GM18505 (cell line): ENCODE results near the gene ZAP70.

Experiments used
- ATAC-seq: cut with Tn5 transposase; IDR thresholded peaks from one replicate; pipeline ENCODE4 v1.9.1; 2021; ENCODE audit not compliant: unreplicated experiment
- POLR2A ChIP-seq: IDR thresholded peaks from 4 replicates; pipeline ENCODE4 v1.6.1; 2011; ENCODE audit warnings: borderline replicate concordance; ENCODE audit not compliant: insufficient read depth, insufficient read length; ENCODE audit errors: extremely low read depth

ZAP70 gene

DNA sequence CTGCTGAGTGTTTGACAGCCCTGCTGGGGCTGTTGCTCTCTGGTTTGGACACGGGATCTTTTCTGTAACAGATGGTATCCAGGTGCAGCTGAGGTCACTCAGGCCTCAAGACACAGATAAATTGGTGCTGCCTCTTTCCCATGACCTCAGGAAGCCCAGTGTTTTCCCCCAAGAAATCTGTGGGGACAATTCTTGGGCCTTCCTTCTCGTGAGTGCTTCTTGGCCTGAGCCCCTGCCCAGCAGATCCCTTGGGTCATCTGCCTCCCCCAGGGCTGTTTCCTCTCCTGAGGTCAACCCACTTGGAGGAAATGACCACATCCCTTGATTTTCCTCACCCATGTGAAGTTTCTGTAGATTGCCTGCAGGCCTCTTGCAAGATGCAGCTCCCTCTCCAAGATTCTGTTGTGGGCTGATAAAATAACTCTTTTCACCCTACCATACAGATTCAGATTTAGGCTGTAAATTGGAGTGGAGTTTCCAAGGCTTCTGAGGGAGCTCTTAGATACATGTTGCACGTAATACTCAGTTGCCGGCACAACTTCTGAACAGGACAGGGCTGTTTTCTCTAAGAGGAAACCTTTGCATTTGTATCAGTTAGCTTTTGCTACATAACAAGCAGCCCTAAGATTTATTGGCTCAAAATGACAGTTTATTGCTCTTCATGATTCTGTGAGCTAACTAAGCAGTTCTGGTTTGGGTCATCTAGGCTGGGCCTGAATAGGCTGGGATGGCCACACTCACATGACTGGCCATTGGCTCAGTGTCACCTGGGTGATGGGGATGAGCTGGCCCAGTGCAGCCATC, 13.1 kb downstream of the ZAP70 start:
- no peak for ATAC-seq
- TF ChIP-seq POLR2A = no peak

DNA sequence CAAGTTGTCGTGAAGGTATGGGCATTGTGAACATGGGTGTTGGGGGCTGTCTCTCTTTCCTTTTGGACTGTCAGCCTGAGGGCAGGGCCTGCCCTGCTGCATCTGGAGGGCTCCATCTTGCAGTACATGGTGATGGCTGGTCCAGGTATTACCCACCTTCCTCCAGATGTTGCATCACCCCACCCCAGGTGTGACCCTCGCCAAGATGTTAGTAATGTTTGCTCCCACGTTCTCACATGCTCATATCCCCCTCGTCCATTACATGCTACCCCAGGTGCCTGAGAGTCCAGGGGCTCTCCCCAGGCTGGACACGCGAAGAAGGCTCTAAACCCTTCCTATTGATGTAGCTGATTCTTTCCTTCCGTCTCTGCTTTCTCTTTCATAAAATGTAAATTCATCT, 13.9 kb downstream of the ZAP70 start:
- ATAC-seq = no peak
- no peak for TF ChIP-seq POLR2A

DNA sequence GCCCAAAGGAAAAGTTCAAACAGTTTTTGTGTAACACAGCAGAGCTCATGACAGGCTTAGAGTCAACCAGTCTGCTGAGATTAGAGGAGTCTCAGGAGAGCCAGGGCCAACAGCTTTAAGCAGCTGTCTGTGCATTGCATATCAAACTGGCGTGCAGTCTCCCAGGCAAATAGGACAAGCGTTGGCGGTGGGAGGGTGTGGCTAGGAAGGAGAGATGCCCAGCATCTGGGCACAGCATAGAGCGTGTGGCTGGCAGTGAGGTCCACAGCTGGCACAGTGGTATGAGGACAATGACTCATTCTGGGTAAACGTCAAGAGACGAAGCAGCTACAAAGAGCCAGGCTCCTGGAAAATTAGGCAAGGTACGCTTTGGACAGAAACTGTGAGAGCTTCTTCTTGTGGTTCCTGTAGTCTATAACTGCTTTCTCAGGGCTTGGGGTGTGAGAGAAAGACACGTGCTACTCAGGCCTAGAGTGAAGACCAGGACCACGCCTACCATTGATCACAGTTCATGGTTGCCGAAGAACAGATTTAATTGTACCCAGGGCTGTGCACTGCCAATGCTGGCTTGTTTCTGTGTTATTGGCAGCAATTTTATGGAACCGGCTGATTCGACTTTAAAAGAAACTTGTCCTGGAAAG, 14.8 kb downstream of the ZAP70 start:
- TF ChIP-seq POLR2A = no peak
- ATAC-seq = no peak

DNA sequence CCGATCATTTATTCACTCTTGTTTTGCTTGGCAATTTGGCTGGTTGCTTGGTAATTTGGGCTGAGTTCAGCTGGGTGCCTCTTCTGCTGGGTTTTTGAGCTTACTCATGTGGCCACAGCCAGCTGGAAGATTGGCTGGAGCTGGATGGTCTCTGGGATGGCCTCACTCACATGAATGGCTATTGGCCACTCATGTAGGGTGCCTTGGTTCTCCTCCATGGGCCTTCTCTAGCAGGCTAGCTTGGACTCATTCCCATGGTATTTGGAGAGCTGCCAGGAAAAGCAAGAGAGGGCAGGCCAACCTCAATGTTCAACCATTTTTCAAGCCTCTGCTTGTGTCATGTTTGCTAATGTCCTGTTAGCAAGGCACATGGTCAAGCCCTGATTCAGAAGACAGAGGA, 16.9 kb downstream of the ZAP70 start:
- TF ChIP-seq POLR2A = no peak
- ATAC-seq = no peak

DNA sequence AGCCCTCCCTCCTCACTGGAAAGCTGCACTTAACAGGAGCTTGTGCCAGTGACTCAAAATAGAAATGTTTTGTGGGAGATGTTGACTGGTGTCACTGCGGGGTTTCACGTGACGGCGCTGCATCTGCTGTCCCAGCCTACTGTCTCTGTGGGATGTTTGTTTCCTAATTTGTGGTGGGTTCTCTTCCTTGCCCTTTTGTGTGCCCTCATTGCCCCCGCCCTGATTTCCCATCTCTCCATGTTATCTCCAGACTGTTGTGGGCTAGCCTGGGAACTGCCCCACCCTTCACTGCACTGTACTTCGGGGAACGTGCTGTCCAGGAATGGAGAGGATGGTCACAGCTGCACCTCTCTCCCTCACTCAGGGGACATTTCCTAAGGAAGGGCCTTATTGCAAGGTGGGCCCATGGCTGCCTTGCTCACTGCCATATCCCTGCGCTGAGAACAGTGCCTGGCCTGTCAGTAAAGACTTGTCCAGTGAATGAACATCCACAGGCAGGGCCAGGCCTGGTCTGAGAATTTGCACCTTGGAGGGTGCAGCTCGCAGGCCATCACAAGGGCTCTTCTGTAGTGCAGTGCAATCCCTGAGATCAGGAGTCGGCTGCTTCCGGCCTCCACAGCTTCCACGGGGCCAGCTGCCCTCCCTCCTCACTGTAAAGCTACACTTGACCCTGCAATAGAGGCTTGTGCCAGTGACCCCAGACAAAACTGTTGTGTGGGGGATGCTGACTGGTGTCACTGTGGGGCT, 18.1 kb downstream of the ZAP70 start:
- no peak for TF ChIP-seq POLR2A
- ATAC-seq = no peak

DNA sequence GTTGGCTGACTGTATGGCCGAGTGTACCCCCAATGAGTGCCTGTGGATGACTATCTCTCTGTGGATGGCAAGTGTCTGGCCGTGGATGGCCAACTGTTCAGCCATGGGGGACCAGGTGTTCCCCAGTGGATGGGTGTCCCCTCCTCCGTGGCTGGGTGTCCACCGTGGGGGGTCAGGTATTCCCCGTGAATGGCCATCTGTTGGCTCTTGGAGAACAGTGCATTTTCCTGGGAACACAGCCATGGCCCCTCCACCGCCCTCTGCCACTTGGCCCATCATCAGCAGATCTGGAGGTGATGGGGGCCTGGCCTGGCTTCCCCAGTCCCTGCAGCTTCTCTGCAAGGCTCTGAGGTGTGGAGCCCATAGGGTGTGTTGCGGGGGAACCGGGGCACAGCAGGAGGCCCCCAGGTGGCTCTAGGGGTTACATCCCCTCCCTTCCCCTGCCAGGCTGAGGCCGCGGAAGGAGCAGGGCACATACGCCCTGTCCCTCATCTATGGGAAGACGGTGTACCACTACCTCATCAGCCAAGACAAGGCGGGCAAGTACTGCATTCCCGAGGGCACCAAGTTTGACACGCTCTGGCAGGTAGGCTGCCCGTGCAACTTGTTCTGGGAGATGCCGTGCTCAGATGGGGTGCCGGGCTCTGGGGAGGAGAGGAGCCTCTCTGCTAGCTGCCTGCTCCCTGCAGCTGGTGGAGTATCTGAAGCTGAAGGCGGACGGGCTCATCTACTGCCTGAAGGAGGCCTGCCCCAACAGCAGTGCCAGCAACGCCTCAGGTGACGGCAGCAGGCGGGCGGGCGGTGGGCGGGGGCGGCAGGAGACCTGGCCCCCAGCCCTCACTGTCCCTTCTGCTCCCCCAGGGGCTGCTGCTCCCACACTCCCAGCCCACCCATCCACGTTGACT, 19.3 kb downstream of the ZAP70 start:
- ATAC-seq = no peak
- no peak for TF ChIP-seq POLR2A

DNA sequence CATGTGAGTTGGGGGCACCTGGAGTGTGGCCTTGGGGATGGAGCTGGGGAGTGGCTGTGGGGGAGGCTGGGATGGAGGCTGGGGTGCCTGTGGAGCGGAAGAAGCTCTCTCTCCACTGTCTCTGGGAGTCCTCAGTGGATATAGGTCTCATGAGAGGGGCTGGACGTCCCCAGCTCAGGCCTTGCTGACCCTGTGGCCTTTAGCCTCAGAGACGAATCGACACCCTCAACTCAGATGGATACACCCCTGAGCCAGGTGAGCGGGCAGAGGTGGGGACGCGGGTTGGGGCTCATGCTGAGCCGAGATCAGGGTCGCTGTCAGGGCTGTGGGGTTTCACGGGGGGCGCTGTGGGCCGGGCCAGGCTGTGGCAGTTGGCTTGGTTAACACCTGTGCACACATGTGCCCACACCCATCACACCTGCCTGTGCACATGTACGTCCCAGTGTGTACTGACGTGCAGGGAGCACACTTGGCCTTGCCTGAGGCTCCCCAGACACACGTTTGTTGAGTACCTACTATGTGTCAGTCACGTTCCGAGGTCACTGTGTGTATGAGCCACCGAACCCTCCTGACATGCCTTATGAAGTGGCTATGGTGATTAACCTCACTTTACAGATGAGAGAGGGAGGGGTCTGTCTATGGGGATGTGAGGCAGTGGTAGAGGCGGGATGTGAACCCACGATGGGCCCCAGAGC, 20.1 kb downstream of the ZAP70 start:
- TF ChIP-seq POLR2A = no peak
- ATAC-seq = no peak

DNA sequence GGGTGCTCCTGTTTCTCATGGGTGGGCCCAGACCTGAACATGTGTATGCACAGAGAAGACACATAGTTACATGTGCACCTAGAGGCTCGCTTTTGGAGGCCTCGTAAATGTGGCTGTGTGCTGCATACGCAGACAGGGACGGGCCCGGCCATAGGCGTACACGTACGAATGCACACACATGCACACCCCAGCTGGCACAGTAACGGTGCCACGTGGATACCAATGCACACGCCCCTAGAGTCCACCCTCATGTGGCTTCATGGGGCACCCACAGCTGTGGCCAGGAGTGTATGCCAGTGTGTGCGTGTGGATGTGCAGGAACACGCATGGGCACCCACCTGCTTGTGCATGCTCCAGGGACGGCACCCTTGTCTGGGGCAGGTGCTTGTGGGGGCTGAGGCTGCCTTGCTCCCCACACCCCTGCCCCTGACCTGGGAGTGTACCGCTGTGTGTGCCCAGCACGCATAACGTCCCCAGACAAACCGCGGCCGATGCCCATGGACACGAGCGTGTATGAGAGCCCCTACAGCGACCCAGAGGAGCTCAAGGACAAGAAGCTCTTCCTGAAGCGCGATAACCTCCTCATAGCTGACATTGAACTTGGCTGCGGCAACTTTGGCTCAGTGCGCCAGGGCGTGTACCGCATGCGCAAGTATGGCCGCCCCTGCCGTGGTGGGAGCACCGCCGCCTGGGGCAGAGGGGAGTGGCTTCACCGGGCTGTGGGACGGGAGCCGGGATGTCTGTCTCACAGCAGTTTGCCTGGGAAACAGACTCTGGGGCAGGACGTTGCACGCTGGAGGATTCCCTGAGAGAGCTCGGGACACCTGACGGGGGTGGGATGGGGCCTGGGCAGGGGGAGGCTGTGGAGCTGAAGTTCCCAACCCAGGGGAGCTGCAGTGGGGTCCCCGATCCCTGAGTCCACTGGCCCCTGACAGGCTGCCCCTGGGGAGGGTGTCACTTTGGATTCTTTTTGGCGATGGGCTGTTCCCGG, 21.0 kb downstream of the ZAP70 start:
- TF ChIP-seq POLR2A = no peak
- no peak for ATAC-seq

DNA sequence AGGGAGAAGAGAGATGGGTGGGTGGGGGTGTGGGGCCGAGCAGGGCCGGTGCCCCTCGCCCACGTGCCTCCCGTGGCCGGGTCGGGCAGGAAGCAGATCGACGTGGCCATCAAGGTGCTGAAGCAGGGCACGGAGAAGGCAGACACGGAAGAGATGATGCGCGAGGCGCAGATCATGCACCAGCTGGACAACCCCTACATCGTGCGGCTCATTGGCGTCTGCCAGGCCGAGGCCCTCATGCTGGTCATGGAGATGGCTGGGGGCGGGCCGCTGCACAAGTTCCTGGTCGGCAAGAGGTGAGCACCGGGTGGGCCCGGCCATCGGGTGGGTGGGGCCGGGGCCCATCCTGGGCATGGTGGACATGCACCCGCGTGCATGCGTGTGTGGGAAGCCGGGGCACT, 21.8 kb downstream of the ZAP70 start:
- no peak for ATAC-seq
- TF ChIP-seq POLR2A = no peak

DNA sequence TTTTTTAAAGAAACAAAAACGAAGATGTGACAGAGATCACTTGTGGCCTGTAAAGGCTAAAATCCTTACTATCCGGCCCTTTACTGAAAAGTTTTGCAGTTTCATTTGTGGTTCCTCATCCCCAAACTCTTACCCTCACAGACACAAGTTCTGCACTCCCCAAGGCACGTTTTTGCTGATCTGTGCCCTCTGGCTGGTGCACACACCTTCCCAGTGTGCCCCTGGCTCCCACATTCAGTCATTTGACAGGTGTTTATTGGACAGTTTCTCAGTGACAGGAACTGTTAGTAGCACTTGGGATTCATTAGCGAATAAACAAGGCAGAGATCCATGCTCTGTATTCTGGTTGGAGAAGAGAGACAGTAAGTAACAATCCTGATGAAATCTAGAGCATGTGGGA, 22.8 kb downstream of the ZAP70 start:
- no peak for ATAC-seq
- TF ChIP-seq POLR2A = no peak

DNA sequence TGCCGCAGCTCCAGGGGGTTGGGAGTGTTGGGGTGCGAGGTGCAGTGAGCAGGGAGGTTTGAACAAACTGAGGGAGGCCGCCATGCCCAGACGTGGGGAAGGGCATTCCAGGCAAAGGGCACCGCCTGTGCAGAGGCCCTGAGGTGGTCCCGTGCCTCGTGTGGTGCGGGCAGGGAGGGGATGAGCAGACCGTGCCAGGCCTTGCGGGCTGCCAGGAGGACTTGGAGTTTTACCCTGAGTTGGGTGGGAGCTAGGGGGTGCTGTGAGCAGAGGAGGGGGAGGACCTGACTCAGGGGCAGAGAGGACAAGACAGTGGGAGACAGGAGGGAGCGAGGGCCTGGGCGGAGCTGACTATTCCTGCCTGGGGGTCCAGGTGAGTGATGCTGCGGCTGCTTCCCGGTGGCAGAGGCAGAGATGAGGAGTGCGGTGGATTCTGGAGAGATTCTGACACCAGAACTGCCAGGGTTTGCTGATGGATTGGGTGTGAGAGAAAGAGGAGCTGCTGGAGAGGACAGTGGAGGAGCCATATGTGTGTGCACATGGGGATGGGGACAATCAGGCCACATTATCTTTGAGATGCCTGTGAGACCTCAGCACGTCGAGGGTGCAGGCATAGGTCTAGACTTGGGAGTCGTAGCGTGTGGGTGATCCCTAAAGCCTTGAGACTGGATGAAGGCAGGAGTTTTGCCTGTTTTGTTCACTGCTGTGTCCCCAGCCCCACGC, 23.4 kb downstream of the ZAP70 start:
- no peak for ATAC-seq
- no peak for TF ChIP-seq POLR2A

DNA sequence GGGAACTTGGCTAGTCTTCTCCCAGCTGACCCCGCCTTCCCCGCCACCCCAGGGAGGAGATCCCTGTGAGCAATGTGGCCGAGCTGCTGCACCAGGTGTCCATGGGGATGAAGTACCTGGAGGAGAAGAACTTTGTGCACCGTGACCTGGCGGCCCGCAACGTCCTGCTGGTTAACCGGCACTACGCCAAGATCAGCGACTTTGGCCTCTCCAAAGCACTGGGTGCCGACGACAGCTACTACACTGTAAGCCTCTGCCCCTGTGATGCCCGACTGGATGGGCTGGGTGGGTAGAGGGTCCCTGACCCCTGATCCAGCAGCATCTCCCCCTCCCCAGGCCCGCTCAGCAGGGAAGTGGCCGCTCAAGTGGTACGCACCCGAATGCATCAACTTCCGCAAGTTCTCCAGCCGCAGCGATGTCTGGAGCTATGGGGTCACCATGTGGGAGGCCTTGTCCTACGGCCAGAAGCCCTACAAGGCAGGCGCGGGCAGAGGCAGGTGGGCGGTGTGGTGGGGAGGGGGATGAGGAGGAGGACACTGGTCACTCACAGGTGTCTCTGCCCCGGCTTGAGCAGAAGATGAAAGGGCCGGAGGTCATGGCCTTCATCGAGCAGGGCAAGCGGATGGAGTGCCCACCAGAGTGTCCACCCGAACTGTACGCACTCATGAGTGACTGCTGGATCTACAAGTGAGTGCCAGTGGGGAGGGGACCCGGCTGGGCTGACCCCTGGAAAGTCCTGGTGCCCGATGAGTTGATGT, 24.2 kb downstream of the ZAP70 start:
- no peak for ATAC-seq
- TF ChIP-seq POLR2A = no peak
